HG03196 (cell line): ENCODE data around the gene NR2E3.
"Not testable (repeated sequence)": the region's sequence is repeated elsewhere in the genome, so short reads cannot be mapped to it uniquely, and the experiment has no call there.

Experiments
- ATAC-seq: cut with Tn5 transposase; IDR thresholded peaks from one replicate; pipeline ENCODE4 v1.9.1; 2021; ENCODE audit not compliant: unreplicated experiment

Gene NR2E3

GRCh38 chr15:71813723-71814470 lies 3.5 kb downstream of the NR2E3 start:
- no peak for ATAC-seq

GRCh38 chr15:71815301-71815700 lies 4.9 kb downstream of the NR2E3 start:
- ATAC-seq, result no peak

- ATAC-seq, result no peak
Measured at GRCh38 chr15:71817351-71817750, 7.0 kb downstream of the NR2E3 start.

- ATAC-seq, result no peak
Measured at GRCh38 chr15:71820127-71820526, 9.8 kb downstream of the NR2E3 start.

- no peak for ATAC-seq
Measured at GRCh38 chr15:71821547-71822129, 11.3 kb downstream of the NR2E3 start.

- no peak for ATAC-seq
Measured at GRCh38 chr15:71822890-71823630, 12.7 kb downstream of the NR2E3 start.

- no peak for ATAC-seq
Measured at GRCh38 chr15:71823801-71824200, 13.4 kb downstream of the NR2E3 start.

- no peak for ATAC-seq
Measured at GRCh38 chr15:71825021-71825730, 14.8 kb downstream of the NR2E3 start.

- ATAC-seq, result no peak
Measured at GRCh38 chr15:71826196-71826595, 15.8 kb downstream of the NR2E3 start.

- no peak for ATAC-seq
Measured at GRCh38 chr15:71830981-71831380, 20.6 kb downstream of the NR2E3 start.

GRCh38 chr15:71841563-71841962 lies 31.2 kb downstream of the NR2E3 start:
- ATAC-seq, result no peak

GRCh38 chr15:71844916-71845315 lies 34.6 kb downstream of the NR2E3 start:
- no peak for ATAC-seq

- ATAC-seq, result no peak
Measured at GRCh38 chr15:71853543-71853942, 43.2 kb downstream of the NR2E3 start.

GRCh38 chr15:71858232-71858631 lies 47.9 kb downstream of the NR2E3 start:
- ATAC-seq, result not testable (repeated sequence)
